ENCODE data around the gene CAMK1G. TPM values are rescaled to one million over a fixed set of nuclear protein-coding genes. Genes with fewer than 3 reads are reported as not detected.
A peak's percentile ranks its signal among the peaks of the same experiment; 100 is the strongest.

The CAMK1G gene
- total and polyA plus RNA-seq, 9 donors: 7.6 to 20.2 (median 12.0) TPM

DNA sequence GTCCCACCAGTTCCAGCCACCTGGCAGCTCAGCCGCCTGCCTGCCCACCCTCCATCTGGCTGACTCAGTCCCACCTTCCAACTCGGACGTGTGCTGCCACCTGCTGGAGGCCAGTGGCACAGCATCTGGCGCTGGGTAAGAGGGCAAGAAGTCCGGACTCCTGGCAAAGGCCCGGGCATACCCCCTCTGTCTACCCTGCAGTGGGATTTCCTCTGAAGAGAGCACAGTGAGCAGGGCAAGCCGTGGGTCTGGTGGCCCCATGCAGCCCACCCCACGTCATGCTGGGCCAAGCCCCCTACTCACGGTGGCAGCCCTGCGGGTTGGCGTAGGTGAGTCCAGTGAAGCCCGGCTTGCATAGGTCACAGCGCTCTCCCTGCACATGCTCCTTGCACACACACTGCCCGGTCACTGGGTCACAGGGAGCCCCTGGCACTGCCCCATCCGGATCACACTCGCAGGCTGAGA lies 44.2 kb downstream of the CAMK1G start:
- Histone ChIP-seq H3K4me1 (ENCODE audit: insufficient read depth) (peaks cover 8% of the 10 kb centered on the region), H3K27me3 (no peaks in the 10 kb centered on the region), H3K4me3 (no peak overlapping the region), H3K36me3 (no peaks in the 10 kb centered on the region), H3K9me3 (no peaks in the 10 kb centered on the region), H3K27ac (no peak overlapping the region)
- intact Hi-C loops (cut with DNase I): loop anchor here in 2 of 4 donors (5.0 to 10.0 kb wide), 3 partner anchors 35 to 57 kb away; no protein-coding TSS in a partner anchor
- no peak for TF ChIP-seq POLR2A (IDR thresholded peaks at IDR 0.05)
- TF ChIP-seq, protein P1, sequence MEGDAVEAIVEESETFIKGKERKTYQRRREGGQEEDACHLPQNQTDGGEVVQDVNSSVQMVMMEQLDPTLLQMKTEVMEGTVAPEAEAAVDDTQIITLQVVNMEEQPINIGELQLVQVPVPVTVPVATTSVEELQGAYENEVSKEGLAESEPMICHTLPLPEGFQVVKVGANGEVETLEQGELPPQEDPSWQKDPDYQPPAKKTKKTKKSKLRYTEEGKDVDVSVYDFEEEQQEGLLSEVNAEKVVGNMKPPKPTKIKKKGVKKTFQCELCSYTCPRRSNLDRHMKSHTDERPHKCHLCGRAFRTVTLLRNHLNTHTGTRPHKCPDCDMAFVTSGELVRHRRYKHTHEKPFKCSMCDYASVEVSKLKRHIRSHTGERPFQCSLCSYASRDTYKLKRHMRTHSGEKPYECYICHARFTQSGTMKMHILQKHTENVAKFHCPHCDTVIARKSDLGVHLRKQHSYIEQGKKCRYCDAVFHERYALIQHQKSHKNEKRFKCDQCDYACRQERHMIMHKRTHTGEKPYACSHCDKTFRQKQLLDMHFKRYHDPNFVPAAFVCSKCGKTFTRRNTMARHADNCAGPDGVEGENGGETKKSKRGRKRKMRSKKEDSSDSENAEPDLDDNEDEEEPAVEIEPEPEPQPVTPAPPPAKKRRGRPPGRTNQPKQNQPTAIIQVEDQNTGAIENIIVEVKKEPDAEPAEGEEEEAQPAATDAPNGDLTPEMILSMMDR (IDR thresholded peaks at IDR 0.05): peak; percentile 82 to 92 (median 87)
- DNase-seq: peak; percentile 76 to 90 (median 86)
- WGBS, 3 donors: 45 to 50% (median 50%) methylated on average over 14 to 16 of the region's 16 CpGs

DNA sequence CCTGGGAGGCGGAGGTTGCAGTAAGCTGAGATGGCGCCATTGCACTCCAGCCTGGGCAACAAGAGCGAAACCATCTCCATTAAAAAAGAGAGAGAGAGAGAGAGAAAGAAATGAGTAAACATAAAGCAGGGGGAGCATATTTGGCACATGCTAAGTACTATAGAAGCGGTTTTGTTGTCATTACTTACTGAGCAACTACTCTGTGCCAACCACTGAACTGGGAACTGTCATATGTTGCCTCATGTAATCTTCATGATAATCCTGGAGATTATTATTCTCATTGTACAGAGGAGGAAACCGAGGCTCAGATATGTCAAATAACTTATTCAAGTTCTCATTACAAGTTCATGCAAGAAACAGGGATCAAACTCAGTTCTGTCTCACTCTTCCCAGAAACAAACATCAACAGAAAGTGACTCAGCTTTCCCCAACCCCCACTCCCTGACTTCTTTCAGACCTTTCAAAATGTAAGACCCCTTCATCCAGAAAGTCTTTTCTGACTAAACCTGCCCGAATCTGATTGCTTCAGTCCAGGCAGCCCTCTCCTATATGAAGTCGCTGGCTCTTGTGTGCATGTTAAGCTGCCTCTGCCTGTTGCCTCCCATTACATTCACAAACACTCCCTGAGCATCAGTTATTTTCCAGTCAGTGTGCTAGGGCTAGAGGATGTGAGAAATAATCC lies 45.2 kb downstream of the CAMK1G start:
- Histone ChIP-seq H3K9me3 (no peaks in the 10 kb centered on the region), H3K4me1 (ENCODE audit: insufficient read depth) (peaks cover 8% of the 10 kb centered on the region), H3K27ac (no peak overlapping the region), H3K27me3 (no peaks in the 10 kb centered on the region), H3K36me3 (no peaks in the 10 kb centered on the region), H3K4me3 (no peak overlapping the region)
- DNase-seq: no peak
- intact Hi-C loops (cut with DNase I): loop anchor here in 2 of 4 donors (5.0 to 10.0 kb wide), 3 partner anchors 36 to 56 kb away; no protein-coding TSS in a partner anchor
- TF ChIP-seq EP300 (IDR thresholded peaks at IDR 0.05): no peak
- 87 to 91% (median 89%) methylated on average over 7 of the region's 7 CpGs for WGBS, 3 donors

DNA sequence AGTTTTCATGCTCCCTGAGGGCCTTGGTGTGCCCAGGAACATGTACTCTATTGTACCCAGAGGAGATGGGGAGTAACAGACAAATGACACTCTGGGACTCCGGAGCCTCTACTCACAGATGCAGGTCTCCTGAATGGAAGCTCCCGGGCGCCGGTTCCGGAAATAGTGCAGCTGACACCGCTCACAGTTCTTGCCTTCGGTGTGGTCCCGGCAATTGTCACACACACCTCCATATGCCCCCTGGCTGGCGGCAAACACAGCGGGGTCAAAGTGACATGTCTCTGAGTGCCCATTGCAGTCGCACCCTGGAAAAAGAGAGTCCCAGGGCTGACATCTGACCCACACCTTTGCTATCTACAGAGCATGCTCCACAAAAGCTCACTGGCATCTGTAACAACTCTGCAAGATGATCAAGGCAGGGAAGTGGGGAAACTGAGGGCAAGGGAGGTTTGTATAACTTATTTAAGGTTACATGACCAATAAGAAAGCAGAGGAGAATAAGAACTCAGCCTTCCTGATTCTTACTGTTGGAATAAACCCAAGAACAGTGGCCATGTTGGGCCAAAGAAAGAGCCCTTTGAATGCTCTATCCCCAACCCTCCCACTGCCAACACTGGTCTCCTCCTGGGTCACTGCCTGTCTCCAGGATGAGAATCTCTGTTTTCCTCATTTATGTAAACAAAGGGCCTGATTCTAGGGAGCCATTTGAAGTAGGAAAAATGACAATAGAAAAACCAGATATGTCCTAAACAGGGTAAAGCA lies 46.3 kb downstream of the CAMK1G start:
- Histone ChIP-seq H3K9me3 (no peaks in the 10 kb centered on the region), H3K4me3 (no peak overlapping the region), H3K36me3 (no peaks in the 10 kb centered on the region), H3K27me3 (no peaks in the 10 kb centered on the region), H3K4me1 (ENCODE audit: insufficient read depth) (peaks cover 8% of the 10 kb centered on the region), H3K27ac (no peak overlapping the region)
- intact Hi-C loops (cut with DNase I): loop anchor here in 3 of 4 donors (5.0 to 10.0 kb wide), 4 partner anchors 38 to 55 kb away; partner anchors contain the start of gene CAMK1G (in 1 of the 3)
- 94 to 96% (median 95%) methylated on average over 11 of the region's 11 CpGs for WGBS, 3 donors
- TF ChIP-seq POLR2A (IDR thresholded peaks at IDR 0.05) (no peak), EP300 (IDR thresholded peaks at IDR 0.05) (no peak)
- TF ChIP-seq, protein P1 (IDR thresholded peaks at IDR 0.05): no peak
- no peak for DNase-seq

DNA sequence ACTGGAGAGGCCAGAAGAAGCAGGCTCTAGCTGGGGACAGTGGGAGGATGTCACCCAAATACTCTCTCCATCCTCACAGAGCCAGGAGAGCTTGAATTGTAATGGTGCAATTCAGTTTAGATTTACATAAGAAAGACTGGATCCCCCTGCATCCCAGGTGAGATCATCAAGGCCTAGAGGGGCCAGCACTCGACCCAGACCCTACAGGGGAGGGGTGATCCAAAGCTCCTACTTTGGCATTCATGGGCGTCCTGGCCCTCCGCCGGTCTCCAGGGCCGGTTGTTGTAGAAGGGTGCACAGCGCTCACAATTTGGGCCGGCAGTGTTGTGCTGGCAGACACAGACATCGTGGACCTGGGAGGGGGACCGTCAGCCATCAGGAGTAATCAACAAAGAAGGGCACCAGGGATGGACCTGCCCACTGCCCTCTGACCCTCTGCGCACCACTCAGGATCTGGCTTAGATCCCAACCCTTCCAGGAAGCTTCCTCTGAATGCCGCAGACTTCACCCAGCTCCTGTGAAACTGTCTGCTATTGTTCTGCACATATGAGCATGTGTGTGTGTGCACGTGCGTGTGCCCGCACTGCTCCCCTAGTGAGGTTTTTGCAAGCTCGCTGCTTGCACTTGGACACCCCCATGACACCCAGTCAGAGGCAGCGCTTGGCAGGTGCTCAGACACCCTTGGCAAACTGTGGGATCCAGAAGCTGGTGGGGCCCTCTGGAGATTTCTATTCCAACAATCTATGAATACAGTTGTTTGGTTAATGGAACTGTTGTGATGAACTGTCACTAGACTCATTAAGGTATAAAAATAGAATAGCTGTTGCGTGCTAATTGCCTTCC lies 47.1 kb downstream of the CAMK1G start:
- Histone ChIP-seq H3K27ac (no peak overlapping the region), H3K4me1 (ENCODE audit: insufficient read depth) (peaks cover 6% of the 10 kb centered on the region), H3K27me3 (no peaks in the 10 kb centered on the region), H3K9me3 (no peaks in the 10 kb centered on the region), H3K4me3 (no peak overlapping the region), H3K36me3 (no peaks in the 10 kb centered on the region)
- DNase-seq: no peak
- WGBS, 3 donors: 76 to 79% (median 78%) methylated on average over 17 of the region's 17 CpGs
- intact Hi-C loops (cut with DNase I): loop anchor here in 2 of 4 donors (5.0 to 10.0 kb wide), 2 partner anchors 48 to 54 kb away; partner anchors contain the start of gene CAMK1G (in 1 of the 2)
- TF ChIP-seq EP300 (IDR thresholded peaks at IDR 0.05) (no peak), POLR2A (IDR thresholded peaks at IDR 0.05) (no peak)
- TF ChIP-seq, protein P1 (IDR thresholded peaks at IDR 0.05): no peak

Data from ovary (tissue), 9 donors.